Progenitor cell of endocrine pancreas (in vitro differentiated cells): ENCODE measurements around the gene GCNA. TPM values are rescaled to one million over a fixed set of nuclear protein-coding genes. Genes with fewer than 3 reads are reported as not detected.
"Not testable (repeated sequence)": the region's sequence is repeated elsewhere in the genome, so short reads cannot be mapped to it uniquely, and the experiment has no call there.

Experiments
- DNase-seq: peaks from one replicate; pipeline ENCODE4 v3.0.0; 2021; ENCODE audit warnings: low spot score; ENCODE audit not compliant: unreplicated experiment
- H3K27ac Mint-ChIP-seq: 2 replicates; pipeline ENCODE4 v1.8.0; 2021; ENCODE audit warnings: mild to moderate bottlenecking, moderate library complexity, mixed read lengths
- H3K27me3 Mint-ChIP-seq: 2 replicates; pipeline ENCODE4 v1.8.0; 2021; ENCODE audit warnings: mixed read lengths
- H3K36me3 Mint-ChIP-seq: 2 replicates; pipeline ENCODE4 v1.8.0; 2022; ENCODE audit warnings: mixed read lengths; ENCODE audit not compliant: insufficient read depth
- H3K4me1 Mint-ChIP-seq: 2 replicates; pipeline ENCODE4 v1.8.0; 2021; ENCODE audit warnings: low read depth, mixed read lengths
- H3K4me3 Mint-ChIP-seq: 2 replicates; pipeline ENCODE4 v1.8.0; 2021; ENCODE audit warnings: low read depth, mild to moderate bottlenecking, moderate library complexity, mixed read lengths
- H3K9me3 Mint-ChIP-seq: 2 replicates; pipeline ENCODE4 v1.8.0; 2021; ENCODE audit warnings: low read depth, mixed read lengths
- total RNA-seq: library from RNA; stranded (reverse); gene quantifications from 2 replicates; pipeline ENCODE4 v1.2.1, GENCODE V29; 2021
- TF ChIP-seq, protein P1 (sequence below): fragments of 200-600 bp; sonication (generic); IDR thresholded peaks from one replicate; pipeline ENCODE4 v1.5.0; 2021; ENCODE audit warnings: antibody characterized with exemption, mild to moderate bottlenecking; ENCODE audit not compliant: unreplicated experiment

Gene GCNA
- total RNA-seq, 1 donor from 2014 or later: 2.7 TPM

DNA sequence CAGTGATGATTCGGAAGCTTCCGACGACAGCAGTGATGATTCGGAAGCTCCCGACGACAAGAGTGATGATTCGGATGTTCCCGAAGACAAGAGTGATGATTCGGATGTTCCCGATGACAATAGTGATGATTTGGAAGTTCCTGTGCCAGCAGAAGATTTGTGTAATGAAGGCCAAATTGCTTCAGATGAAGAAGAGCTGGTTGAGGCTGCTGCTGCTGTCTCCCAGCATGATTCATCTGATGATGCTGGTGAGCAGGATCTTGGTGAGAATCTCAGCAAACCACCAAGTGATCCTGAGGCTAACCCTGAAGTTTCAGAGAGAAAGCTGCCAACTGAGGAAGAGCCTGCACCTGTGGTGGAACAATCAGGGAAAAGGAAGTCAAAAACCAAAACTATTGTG is 25.9 kb downstream of the GCNA start:
- H3K4me1 Mint-ChIP-seq: no peaks in the 10 kb centered on the region

DNA sequence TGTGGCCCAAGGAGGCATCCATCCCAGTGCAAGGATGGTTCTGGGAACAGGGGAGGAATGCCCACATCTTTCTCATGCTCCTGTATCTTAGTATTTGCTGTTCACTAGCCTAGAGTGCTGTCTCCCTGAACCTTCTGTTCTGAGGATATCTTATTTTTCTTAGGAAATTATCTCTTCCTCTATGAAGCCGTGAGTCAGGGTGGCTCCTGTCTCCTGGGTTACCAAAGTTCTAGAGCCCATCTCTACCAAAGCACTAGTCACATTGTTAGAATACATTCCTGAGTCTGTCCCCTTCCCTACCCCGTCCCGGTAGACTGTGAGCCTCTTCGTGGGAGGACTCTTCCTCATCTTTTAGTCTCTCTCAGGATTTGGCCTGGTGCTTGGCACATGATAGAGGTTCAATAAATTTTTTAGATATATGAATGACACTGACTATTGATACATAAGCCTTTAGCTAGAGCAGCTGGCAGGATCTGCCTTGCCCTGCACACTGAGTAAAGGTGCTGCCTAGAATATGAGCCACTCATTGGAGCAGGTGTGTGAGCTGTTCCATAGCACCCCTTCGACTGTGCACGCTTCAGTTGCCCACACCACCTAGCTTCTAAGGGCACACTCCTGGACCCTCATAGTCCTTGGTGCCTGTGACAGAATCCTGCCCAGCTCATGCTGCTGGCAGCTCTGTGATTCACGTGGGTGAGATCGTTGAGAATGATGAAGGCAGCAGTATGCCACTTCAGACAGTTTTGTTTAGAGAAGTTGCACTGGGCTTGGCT is 26.7 kb downstream of the GCNA start:
- peaks cover 24% of the 10 kb centered on the region for H3K9me3 Mint-ChIP-seq
- H3K27me3 Mint-ChIP-seq: no peaks in the 10 kb centered on the region
- peaks cover 42% of the 10 kb centered on the region for H3K36me3 Mint-ChIP-seq

More for the DNA sequence above, 25.9 kb downstream of the GCNA start:
- TF ChIP-seq, protein P1, sequence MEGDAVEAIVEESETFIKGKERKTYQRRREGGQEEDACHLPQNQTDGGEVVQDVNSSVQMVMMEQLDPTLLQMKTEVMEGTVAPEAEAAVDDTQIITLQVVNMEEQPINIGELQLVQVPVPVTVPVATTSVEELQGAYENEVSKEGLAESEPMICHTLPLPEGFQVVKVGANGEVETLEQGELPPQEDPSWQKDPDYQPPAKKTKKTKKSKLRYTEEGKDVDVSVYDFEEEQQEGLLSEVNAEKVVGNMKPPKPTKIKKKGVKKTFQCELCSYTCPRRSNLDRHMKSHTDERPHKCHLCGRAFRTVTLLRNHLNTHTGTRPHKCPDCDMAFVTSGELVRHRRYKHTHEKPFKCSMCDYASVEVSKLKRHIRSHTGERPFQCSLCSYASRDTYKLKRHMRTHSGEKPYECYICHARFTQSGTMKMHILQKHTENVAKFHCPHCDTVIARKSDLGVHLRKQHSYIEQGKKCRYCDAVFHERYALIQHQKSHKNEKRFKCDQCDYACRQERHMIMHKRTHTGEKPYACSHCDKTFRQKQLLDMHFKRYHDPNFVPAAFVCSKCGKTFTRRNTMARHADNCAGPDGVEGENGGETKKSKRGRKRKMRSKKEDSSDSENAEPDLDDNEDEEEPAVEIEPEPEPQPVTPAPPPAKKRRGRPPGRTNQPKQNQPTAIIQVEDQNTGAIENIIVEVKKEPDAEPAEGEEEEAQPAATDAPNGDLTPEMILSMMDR: no peak
- no peak for DNase-seq
- peaks cover 40% of the 10 kb centered on the region for H3K36me3 Mint-ChIP-seq
- no peak overlapping the region for H3K4me3 Mint-ChIP-seq
- H3K9me3 Mint-ChIP-seq: peaks cover 24% of the 10 kb centered on the region
- no peaks in the 10 kb centered on the region for H3K27me3 Mint-ChIP-seq
- no peak overlapping the region for H3K27ac Mint-ChIP-seq

DNA sequence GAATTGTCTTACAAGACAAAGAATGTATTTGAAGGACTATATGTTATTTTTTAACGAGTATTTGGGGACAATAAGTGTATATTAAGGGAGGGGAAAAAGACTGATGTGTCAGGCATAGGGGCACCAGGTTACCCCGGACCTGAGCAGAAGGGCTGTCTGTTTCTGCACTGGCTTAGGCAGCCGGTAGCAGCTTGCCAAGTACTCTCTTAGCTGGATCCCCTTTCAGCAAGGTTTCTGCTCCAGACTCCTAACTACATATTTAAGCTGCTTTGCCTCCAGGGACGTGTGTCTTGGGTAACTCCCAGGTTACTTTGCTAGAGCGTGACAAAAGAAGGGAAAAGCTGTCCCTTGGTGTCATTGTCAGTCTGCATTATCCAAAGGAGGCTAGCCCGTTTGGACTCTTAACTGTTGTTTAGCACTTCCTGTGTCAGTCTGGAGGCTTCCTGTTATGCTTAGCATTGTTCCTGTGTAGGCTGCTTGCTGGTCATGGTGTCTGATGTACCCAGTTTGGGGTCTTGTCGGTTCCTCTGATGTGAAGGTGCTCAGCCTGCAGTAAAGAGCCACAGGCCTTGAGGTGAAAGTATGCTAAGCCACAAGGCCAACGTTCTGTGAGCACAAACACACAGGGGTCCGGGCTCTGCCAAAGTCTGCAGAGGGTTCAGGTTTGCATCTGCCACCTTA is 28.4 kb downstream of the GCNA start:
- Mint-ChIP-seq H3K4me1 (no peaks in the 10 kb centered on the region), H3K27ac (no peak overlapping the region), H3K36me3 (peaks cover 43% of the 10 kb centered on the region), H3K9me3 (peaks cover 24% of the 10 kb centered on the region), H3K4me3 (no peak overlapping the region), H3K27me3 (no peaks in the 10 kb centered on the region)
- no peak for DNase-seq
- TF ChIP-seq, protein P1: no peak

More for the DNA sequence above, 26.7 kb downstream of the GCNA start:
- Mint-ChIP-seq H3K4me1 (no peaks in the 10 kb centered on the region), H3K4me3 (no peak overlapping the region), H3K27ac (no peak overlapping the region)
- no peak for DNase-seq
- TF ChIP-seq, protein P1: no peak

DNA sequence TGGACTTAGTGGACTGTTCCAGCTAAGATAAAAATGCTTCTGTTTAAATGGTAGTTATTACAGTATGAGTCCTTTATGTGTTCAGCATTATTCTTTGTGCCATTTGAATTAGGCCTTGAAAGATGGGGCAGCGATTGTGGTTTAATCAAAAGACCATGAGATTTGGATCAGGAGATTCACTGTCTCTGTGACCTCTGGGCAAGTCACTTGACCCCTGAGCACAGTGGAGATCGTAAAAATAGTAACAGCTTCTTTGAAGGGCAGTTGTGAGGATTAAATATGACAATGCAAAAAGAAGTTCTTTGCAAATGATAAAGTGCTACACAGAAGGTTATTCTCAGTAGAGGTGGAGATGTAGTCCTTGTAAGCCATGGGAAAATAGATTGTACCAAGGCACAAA is 29.3 kb downstream of the GCNA start:
- Mint-ChIP-seq H3K9me3 (peaks cover 20% of the 10 kb centered on the region), H3K27ac (no peak overlapping the region), H3K4me1 (no peaks in the 10 kb centered on the region), H3K4me3 (no peak overlapping the region), H3K27me3 (no peaks in the 10 kb centered on the region), H3K36me3 (peaks cover 38% of the 10 kb centered on the region)
- TF ChIP-seq, protein P1: no peak
- DNase-seq: no peak

DNA sequence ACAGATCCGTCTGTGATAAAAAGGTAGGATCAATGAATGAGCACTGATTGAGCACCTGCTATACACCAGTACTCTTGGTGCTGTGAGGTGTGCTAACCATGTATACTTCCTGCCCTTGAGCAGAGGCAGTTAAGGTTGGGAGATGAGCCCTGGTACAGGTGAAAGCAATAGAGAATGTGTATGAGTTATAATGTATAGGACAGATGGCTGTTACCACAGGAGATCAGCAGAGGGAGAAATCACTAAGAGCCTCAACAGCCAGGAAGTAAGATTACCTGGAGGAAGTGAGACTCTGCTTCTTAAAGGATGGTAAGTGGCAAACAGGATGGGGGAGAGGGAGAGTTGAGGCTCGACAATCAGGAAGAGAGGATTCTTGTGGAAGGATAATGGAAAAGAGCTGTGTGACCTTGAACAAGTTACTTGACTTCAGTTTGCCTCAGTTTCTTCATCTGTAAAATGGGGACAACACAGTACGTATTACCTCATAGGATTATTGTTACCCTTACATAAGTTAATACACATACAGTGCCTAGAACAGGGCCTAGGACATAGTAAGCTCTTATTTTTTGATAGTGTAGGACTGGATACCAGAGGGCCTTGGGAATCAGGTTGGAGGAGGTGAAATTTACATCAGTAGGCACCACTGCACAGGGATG is 31.0 kb downstream of the GCNA start:
- H3K27ac Mint-ChIP-seq: no peak overlapping the region

DNA sequence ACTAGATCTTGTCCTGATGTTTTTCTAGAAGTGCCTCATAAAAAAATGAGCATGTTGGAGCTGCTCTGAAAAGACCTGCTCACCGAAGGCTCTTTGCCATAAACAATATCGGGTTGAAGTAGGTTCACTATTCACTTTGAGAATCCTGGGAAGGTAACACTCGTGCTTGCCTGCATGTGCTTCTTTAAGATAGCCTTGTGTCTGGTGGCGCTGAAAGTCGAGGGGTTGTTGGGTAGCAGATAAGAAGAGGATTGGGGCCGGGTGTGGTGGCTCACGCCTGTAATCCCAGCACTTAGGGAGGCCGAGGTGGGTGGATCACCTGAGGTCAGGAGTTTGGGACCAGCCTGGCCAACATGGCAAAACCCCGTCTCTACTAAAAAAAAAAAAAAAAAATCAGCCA is 33.5 kb downstream of the GCNA start:
- not testable (repeated sequence) for H3K27me3 Mint-ChIP-seq, H3K4me3 Mint-ChIP-seq, H3K27ac Mint-ChIP-seq, H3K9me3 Mint-ChIP-seq, H3K4me1 Mint-ChIP-seq, DNase-seq
- peaks cover 22% of the 10 kb centered on the region for H3K36me3 Mint-ChIP-seq

More for the DNA sequence above, 31.0 kb downstream of the GCNA start:
- DNase-seq: no peak
- Mint-ChIP-seq H3K27me3 (no peaks in the 10 kb centered on the region), H3K36me3 (peaks cover 27% of the 10 kb centered on the region), H3K4me1 (no peaks in the 10 kb centered on the region), H3K4me3 (no peak overlapping the region), H3K9me3 (peaks cover 7% of the 10 kb centered on the region)
- TF ChIP-seq, protein P1: no peak
